Heart left ventricle (tissue), 13 donors: ENCODE data around the gene HRH2.

Source experiments
- POLR2A ChIP-seq, 2 donors: fragments of 450-650 bp; IDR thresholded peaks; one replicate each; pipeline ENCODE4 v1.6.1; 2017; ENCODE audit warnings: antibody characterized with exemption in 2 of 2, mild to moderate bottlenecking in 2 of 2, moderate library complexity in 2 of 2
- TF ChIP-seq, protein P1 (sequence below), 12 donors: fragments of 200-600 bp; sonication (generic) in 4 of 12; IDR thresholded peaks; one replicate each; pipeline versions ENCODE4 v1.5.0 to v1.8.0; 2018 to 2022; ENCODE audit warnings: antibody characterized with exemption in 12 of 12, mild to moderate bottlenecking in 5 of 12
- donor health status: ischemic (EF 13 %, LVEDD 7.1; RV severe dilation, severe dysfunction).
- donor health status: DM: no; HTN: yes; CAD: no.
- donor health status: DM: no; HTN: no; CAD: no.
- donor health status: ischemic (EF 25% LVEDD 6.9; RV normal size, moderate dysfunction).
- donor health status: ischemic (EF 25% LVEDD 5.7; RV mildly dilated, moderate dysfunction).
- donor health status: ischemic (EF 35%, LVEDD 5.7; RV mildly dilated, moderate dysfunction).
- donor health status: nonischemic (EF 11% LVEDD 7.7; RV severe dilation, severe dysfunction).
- donor health status: DM: yes; HTN: yes; CAD: no.
- donor health status: PGD.
- donor health status: ischemic (EF 29% LVEDD 5.4; RV normal size, mild dysfunction).
- donor health status: nonischemic (EF 23%, LVEDD 6.1; RV moderate dilation, normal function).

DNA sequence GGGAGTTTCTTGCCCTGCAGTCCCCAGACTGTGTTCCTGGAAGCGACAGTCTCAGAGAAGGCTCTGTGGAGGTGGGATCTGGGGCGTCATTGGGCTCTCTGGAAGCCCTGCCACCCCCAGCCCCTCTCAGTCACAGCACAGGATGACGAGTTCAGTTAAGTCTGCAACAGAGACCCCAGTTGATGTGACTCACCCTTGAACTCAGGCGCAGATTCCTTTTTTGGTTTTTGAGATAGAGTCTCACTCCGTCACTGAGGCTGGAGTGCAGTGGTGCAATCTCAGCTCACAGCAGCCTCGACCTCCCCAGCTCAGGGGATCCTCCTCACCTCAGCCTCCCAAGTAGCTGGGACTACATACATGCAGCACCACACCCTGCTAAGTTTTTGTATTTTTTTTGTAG is 8.3 kb downstream of the HRH2 start:
- no peak for TF ChIP-seq POLR2A (IDR thresholded peaks at IDR 0.05)
- TF ChIP-seq, protein P1, sequence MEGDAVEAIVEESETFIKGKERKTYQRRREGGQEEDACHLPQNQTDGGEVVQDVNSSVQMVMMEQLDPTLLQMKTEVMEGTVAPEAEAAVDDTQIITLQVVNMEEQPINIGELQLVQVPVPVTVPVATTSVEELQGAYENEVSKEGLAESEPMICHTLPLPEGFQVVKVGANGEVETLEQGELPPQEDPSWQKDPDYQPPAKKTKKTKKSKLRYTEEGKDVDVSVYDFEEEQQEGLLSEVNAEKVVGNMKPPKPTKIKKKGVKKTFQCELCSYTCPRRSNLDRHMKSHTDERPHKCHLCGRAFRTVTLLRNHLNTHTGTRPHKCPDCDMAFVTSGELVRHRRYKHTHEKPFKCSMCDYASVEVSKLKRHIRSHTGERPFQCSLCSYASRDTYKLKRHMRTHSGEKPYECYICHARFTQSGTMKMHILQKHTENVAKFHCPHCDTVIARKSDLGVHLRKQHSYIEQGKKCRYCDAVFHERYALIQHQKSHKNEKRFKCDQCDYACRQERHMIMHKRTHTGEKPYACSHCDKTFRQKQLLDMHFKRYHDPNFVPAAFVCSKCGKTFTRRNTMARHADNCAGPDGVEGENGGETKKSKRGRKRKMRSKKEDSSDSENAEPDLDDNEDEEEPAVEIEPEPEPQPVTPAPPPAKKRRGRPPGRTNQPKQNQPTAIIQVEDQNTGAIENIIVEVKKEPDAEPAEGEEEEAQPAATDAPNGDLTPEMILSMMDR (IDR thresholded peaks at IDR 0.05): no peak
